ENCODE data around the gene FAM193B. TPM values are rescaled to one million over a fixed set of nuclear protein-coding genes. Genes with fewer than 3 reads are reported as not detected.

FAM193B gene
- total RNA-seq, 4 donors from 2014 or later, result 16.5 to 117 (median 39.4) TPM

GRCh38 chr5:177553671-177554429 is 513 bp downstream of the FAM193B start:
- H3K9me3 ChIP-seq, result no peaks in the 10 kb centered on the region
- H3K4me1 ChIP-seq, result peaks cover 7 to 12% of the 10 kb centered on the region in 2 donors
- H3K27me3 ChIP-seq, result no peaks in the 10 kb centered on the region
- H3K27ac ChIP-seq, result peak overlapping the region; percentile 81 to 89
- intact Hi-C loops (cut with DNase I; ENCODE audit: low total_unique reads), result no loop called here
- peak in 1 of 2 donors; percentile 51 for DNase-seq
- no peaks in the 10 kb centered on the region for H3K36me3 ChIP-seq
- H3K4me3 ChIP-seq, result peak overlapping the region; percentile 93 to 95
- TF ChIP-seq POLR2A (IDR thresholded peaks at IDR 0.05) (no peak), CTCF (IDR thresholded peaks at IDR 0.05) (no peak)

DNA sequence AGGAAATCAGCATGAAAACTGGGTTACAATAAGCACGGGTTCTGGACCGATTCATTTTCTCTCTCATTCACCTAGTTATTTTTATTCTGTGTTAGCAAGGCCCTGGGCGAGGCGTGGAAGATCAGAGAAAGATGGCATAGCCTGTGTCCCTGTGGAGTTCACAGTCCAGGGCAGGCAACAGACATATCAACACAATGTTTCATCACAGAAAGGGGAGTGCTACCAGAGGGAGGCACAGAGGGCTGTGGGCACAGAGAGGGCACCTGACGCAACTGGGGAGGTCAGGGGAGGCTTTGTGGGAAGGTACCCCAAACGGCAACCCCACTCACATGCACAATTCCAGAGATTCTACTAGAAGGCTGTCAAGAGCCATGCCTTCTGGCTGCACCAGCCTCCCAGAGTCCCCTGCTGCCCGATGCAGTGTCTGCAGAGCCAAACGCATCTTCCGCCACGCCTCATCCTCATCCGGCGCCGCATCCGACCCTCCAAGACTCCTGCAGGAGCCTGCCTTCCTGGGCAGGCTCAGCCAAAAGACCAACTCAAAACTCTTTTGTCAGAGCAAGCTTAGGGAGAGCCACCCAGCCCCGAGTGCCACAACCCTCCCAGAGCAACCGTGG is 1.4 kb downstream of the FAM193B start:
- no peak for TF ChIP-seq CTCF (IDR thresholded peaks at IDR 0.05)
- no peak for TF ChIP-seq POLR2A (IDR thresholded peaks at IDR 0.05)
- Histone ChIP-seq H3K27ac (peak overlapping the region; percentile 81 to 89), H3K9me3 (no peaks in the 10 kb centered on the region), H3K4me1 (peaks cover 7 to 12% of the 10 kb centered on the region in 2 donors), H3K36me3 (no peaks in the 10 kb centered on the region), H3K4me3 (peak overlapping the region; percentile 93 to 95), H3K27me3 (no peaks in the 10 kb centered on the region)
- intact Hi-C loops (cut with DNase I; ENCODE audit: low total_unique reads), result no loop called here
- no peak for DNase-seq

- no peak for DNase-seq
- Histone ChIP-seq H3K4me3 (no peak overlapping the region), H3K27ac (no peak overlapping the region), H3K4me1 (peaks cover 13 to 17% of the 10 kb centered on the region in 2 donors), H3K9me3 (no peaks in the 10 kb centered on the region), H3K36me3 (no peaks in the 10 kb centered on the region), H3K27me3 (no peaks in the 10 kb centered on the region)
- TF ChIP-seq POLR2A (IDR thresholded peaks at IDR 0.05), result no peak
- no peak for TF ChIP-seq CTCF (IDR thresholded peaks at IDR 0.05)
- intact Hi-C loops (cut with DNase I; ENCODE audit: low total_unique reads), result no loop called here
Observed at GRCh38 chr5:177550122-177550521, 4.2 kb downstream of the FAM193B start.

DNA sequence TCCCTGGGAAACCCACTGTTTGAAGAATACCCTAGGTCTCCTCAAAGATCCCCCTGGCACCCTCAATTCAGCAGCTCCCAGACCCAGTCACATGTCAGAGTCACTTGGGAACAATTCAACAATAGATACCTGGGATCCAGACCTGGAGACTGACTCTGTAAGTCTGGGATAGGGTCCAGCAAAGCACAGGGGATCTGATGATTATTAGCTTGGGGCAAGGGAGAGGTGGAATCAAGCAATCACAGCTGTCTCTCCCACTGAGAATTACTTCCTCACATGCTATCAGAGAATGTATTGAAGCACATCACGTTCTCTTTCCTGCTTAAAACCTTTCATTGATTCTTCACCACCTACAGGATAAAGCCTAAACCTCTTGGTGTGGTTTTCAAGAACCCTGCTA is 5.9 kb downstream of the FAM193B start:
- DNase-seq, result no peak
- intact Hi-C loops (cut with DNase I; ENCODE audit: low total_unique reads), result no loop called here

More for the DNA sequence above, 5.9 kb downstream of the FAM193B start:
- Histone ChIP-seq H3K27me3 (no peaks in the 10 kb centered on the region), H3K27ac (no peak overlapping the region), H3K4me3 (no peak overlapping the region), H3K36me3 (no peaks in the 10 kb centered on the region), H3K9me3 (no peaks in the 10 kb centered on the region), H3K4me1 (peaks cover 17 to 25% of the 10 kb centered on the region in 2 donors)
- TF ChIP-seq CTCF (IDR thresholded peaks at IDR 0.05) (no peak), POLR2A (IDR thresholded peaks at IDR 0.05) (no peak)

Data from uterus (tissue), 4 donors.